ENCODE results near the gene THEM4. TPM values are rescaled to one million over a fixed set of nuclear protein-coding genes. Genes with fewer than 3 reads are reported as not detected.

THEM4 gene
- total RNA-seq, 4 donors from 2014 or later: 9.1 to 45.2 (median 14.6) TPM

DNA sequence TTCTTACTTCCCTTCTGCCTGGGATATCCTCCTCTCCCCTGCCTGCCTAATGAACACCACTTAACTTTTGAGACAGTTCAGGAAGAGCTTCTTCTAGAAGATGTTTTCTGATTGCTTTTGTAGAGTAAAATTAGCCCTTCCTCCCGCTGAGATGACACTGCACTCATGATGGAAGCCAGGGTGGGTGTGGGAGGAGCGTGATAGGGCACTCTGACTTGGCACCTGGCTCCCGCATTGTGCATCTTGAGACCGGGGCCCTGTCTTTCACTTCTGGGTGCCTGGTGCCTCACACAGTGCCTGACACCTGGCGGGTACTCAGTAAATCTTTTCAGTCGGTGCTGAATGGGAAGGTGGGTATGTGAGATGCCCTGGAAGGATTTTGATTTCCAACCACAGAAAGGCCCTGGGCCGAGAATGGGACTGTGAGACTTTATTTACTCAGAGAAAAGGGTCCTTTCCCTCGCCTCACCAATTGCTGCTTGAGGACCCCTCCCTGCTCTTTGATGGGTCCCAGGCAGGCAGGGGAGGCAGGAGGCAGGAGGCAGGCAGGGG is 62.5 kb downstream of the THEM4 start:
- Histone ChIP-seq H3K27ac (no peak overlapping the region), H3K9me3 (no peaks in the 10 kb centered on the region), H3K36me3 (no peaks in the 10 kb centered on the region), H3K27me3 (no peaks in the 10 kb centered on the region), H3K4me1 (no peaks in the 10 kb centered on the region), H3K4me3 (no peak overlapping the region)
- TF ChIP-seq, protein P1, sequence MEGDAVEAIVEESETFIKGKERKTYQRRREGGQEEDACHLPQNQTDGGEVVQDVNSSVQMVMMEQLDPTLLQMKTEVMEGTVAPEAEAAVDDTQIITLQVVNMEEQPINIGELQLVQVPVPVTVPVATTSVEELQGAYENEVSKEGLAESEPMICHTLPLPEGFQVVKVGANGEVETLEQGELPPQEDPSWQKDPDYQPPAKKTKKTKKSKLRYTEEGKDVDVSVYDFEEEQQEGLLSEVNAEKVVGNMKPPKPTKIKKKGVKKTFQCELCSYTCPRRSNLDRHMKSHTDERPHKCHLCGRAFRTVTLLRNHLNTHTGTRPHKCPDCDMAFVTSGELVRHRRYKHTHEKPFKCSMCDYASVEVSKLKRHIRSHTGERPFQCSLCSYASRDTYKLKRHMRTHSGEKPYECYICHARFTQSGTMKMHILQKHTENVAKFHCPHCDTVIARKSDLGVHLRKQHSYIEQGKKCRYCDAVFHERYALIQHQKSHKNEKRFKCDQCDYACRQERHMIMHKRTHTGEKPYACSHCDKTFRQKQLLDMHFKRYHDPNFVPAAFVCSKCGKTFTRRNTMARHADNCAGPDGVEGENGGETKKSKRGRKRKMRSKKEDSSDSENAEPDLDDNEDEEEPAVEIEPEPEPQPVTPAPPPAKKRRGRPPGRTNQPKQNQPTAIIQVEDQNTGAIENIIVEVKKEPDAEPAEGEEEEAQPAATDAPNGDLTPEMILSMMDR (IDR thresholded peaks at IDR 0.05): no peak
- no peak for TF ChIP-seq POLR2A (IDR thresholded peaks at IDR 0.05)
- DNase-seq: peak in 1 of 3 donors; percentile 23

DNA sequence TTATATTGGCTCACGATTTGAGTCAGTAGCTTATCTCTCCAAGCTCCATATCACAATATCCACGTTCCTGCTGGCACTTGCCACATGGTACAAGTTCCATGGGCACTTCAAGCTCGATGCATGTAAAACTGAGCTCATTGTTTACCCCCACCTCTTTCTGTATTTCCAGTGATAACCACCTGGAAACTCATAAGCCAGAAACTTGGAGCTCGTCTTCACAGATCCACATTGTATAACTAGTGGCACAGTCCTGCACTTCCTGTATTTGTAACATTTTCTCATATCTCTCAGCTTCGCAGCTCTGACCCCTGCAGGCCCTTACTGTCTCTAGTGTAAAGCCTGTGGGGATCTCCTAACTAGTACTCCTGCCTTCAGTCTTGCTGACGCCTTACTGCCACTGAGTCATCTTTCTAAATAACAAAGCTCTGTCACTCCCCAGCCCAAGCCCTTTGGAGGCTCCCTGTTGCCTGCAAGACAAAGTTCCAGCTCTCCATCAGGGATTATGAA is 63.2 kb downstream of the THEM4 start:
- no peaks in the 10 kb centered on the region for H3K4me1 ChIP-seq
- peak in 1 of 3 donors; percentile 9 for DNase-seq

DNA sequence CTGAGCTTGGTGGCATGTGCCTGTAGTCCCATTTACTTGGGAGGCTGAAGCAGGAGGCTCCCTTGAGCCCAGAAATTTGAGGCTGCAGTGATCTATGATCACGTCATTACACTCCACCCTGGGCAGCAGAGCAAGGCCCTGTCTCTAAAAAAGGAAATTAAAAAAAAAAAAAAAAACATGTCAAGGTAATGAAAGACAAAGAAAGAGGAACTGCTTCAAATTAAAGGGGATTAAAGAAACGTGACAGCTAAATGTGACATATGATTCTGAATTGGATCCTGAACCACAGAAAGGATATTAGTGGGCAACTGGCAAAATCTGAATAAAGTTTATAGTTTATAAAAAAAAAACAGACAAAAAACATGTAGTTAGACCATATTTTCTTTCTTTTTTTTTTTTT is 65.9 kb downstream of the THEM4 start:
- Histone ChIP-seq H3K9me3 (no peaks in the 10 kb centered on the region), H3K27ac (no peak overlapping the region), H3K4me3 (no peak overlapping the region), H3K36me3 (no peaks in the 10 kb centered on the region), H3K27me3 (no peaks in the 10 kb centered on the region), H3K4me1 (peaks cover 0 to 13% (median 6%) of the 10 kb centered on the region in 4 donors)
- TF ChIP-seq, protein P1 (IDR thresholded peaks at IDR 0.05): no peak
- no peak for TF ChIP-seq POLR2A (IDR thresholded peaks at IDR 0.05)
- DNase-seq: no peak

More for the DNA sequence above, 63.2 kb downstream of the THEM4 start:
- no peaks in the 10 kb centered on the region for H3K36me3 ChIP-seq
- no peak overlapping the region for H3K27ac ChIP-seq
- no peak for TF ChIP-seq POLR2A (IDR thresholded peaks at IDR 0.05)
- TF ChIP-seq, protein P1 (IDR thresholded peaks at IDR 0.05): no peak
- H3K27me3 ChIP-seq: no peaks in the 10 kb centered on the region
- H3K9me3 ChIP-seq: no peaks in the 10 kb centered on the region
- H3K4me3 ChIP-seq: no peak overlapping the region

DNA sequence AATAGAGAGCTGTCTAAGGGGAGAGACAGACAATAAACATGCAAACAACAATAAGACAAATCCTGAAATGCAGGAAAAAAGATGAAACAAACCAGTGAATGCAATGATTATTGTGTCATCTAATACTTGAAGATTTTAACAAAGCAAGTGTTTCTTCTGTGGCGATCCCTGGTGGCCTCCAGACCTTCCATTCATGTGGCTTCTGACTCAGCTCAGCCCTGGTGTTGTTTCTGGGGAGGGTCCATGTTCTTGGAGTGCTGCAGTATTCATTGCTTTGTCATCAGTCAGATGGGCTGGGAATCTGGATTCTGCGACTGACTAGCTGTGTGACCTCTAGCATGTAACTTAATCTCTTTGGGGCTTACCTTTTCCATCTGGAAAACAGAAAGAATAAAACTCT is 68.2 kb downstream of the THEM4 start:
- Histone ChIP-seq H3K4me3 (no peak overlapping the region), H3K4me1 (peaks cover 0 to 31% (median 12%) of the 10 kb centered on the region in 4 donors), H3K9me3 (no peaks in the 10 kb centered on the region), H3K27ac (no peak overlapping the region), H3K36me3 (no peaks in the 10 kb centered on the region), H3K27me3 (no peaks in the 10 kb centered on the region)
- no peak for DNase-seq
- no peak for TF ChIP-seq POLR2A (IDR thresholded peaks at IDR 0.05)
- TF ChIP-seq, protein P1 (IDR thresholded peaks at IDR 0.05): no peak

DNA sequence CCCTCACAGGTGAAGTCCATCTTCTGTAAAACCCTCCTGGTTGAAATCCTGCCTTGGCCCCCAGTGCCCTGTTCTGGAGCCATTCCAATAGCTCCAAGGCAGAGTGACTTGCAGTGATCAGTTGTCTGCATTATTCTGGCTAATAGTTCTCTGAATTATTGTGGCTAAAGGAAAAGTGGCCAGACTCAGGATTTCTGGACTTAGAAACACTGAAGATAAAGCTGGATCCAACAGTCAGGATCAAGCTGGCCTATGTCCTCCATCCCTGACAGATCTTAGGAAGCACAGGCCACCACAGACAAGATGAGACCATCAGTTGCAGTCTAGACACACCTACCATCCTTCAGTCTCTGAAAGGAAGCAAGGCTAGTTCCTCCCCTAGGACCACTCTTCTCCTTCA is 68.9 kb downstream of the THEM4 start:
- Histone ChIP-seq H3K27ac (peak overlapping the region; percentile 55 to 78 (median 72)), H3K4me3 (peak overlapping the region in 2 of 4 donors; percentile 51 to 53), H3K36me3 (no peaks in the 10 kb centered on the region), H3K9me3 (no peaks in the 10 kb centered on the region), H3K4me1 (peaks cover 0 to 38% (median 12%) of the 10 kb centered on the region in 4 donors), H3K27me3 (no peaks in the 10 kb centered on the region)
- no peak for TF ChIP-seq POLR2A (IDR thresholded peaks at IDR 0.05)
- TF ChIP-seq, protein P1 (IDR thresholded peaks at IDR 0.05): no peak
- no peak for DNase-seq

All from Peyer's patch (tissue), 4 donors.